H4 (cell line): ENCODE results near the gene MAML1. TPM values are rescaled to one million over a fixed set of nuclear protein-coding genes. Genes with fewer than 3 reads are reported as not detected.
"Not testable (repeated sequence)": the region's sequence is repeated elsewhere in the genome, so short reads cannot be mapped to it uniquely, and the experiment has no call there.

Experiments
- DNase-seq: peaks from one replicate; pipeline ENCODE4 v3.0.0-alpha.2; 2015; ENCODE audit warnings: low spot score
- total RNA-seq: library from RNA; depleted of rRNA; stranded (reverse); fragments of >200 nt; shearing (Covaris generic); gene quantifications from 2 replicates; pipeline ENCODE4 v1.2.3, GENCODE V29; 2014; rRNA removed

The MAML1 gene
- 11.9 and 12.8 TPM in 2 replicates for total RNA-seq

GRCh38 chr5:179732412-179732917 lies at the start of gene MAML1:
Gene MAML1, plus strand, starts transcription at chr5:179732822. Its CDS starts 291 bp downstream, at chr5:179733113.
- peak; percentile 100 for DNase-seq

GRCh38 chr5:179689212-179689611 lies 43.4 kb upstream of the MAML1 start:
- DNase-seq = not testable (repeated sequence)

- DNase-seq = no peak
These were observed 38.1 kb upstream of the MAML1 start for GRCh38 chr5:179694561-179694960.

GRCh38 chr5:179696603-179697002 lies 36.0 kb upstream of the MAML1 start:
- DNase-seq = no peak

GRCh38 chr5:179697108-179697507 lies 35.5 kb upstream of the MAML1 start:
- DNase-seq = no peak

- DNase-seq = not testable (repeated sequence)
These were observed 35.1 kb upstream of the MAML1 start for GRCh38 chr5:179697543-179697942.

GRCh38 chr5:179697993-179698934 lies 34.4 kb upstream of the MAML1 start:
- DNase-seq = peak; percentile 100

GRCh38 chr5:179698935-179699615 lies 33.5 kb upstream of the MAML1 start, which contains the start of gene CANX:
Gene CANX, plus strand, starts transcription at chr5:179698967. Its CDS starts 6,715 bp downstream, at chr5:179705682.
- DNase-seq = no peak

GRCh38 chr5:179699616-179700237 lies 32.9 kb upstream of the MAML1 start:
- peak; percentile 40 for DNase-seq

GRCh38 chr5:179700401-179700918 lies 32.2 kb upstream of the MAML1 start:
- DNase-seq = no peak

- no peak for DNase-seq
These were observed 16.3 kb upstream of the MAML1 start for GRCh38 chr5:179716286-179716685.

- no peak for DNase-seq
These were observed 12.4 kb upstream of the MAML1 start for GRCh38 chr5:179720222-179720621.

GRCh38 chr5:179724163-179724562 lies 8.5 kb upstream of the MAML1 start:
- no peak for DNase-seq

- DNase-seq = no peak
These were observed 5.5 kb upstream of the MAML1 start for GRCh38 chr5:179727106-179727505.

GRCh38 chr5:179729303-179729702 lies 3.3 kb upstream of the MAML1 start:
- no peak for DNase-seq

GRCh38 chr5:179729727-179730126 lies 2.9 kb upstream of the MAML1 start:
- no peak for DNase-seq

GRCh38 chr5:179730356-179730755 lies 2.3 kb upstream of the MAML1 start:
- DNase-seq = no peak

GRCh38 chr5:179730852-179731251 lies 1.8 kb upstream of the MAML1 start:
- DNase-seq = no peak

- DNase-seq = peak; percentile 59
These were observed 721 bp upstream of the MAML1 start for GRCh38 chr5:179731791-179732411.

- DNase-seq = no peak
These were observed 523 bp downstream of the MAML1 start for GRCh38 chr5:179732918-179733771.
